ENCODE data around the gene PPP2R1B.

PPP2R1B gene

DNA sequence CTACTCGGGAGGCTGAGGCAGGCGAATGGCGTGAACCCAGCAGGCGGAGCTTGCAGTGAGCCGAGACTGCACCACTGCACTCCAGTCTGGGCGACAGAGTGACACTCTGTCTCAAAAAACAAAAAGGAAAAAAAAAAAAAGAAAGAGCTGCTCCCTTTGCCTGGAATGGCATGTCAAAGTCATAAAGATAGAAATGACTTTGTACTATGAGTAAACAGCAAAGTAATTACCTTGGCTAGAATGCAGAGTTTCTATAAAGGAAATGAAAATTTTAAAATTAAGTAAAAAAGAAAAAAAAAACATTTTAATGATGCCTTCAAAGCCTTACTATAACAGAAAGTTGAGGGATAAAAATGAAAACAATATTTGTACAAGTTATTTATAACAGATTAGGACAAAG lies 10.1 kb downstream of the PPP2R1B start:
- TF ChIP-seq, protein P1, sequence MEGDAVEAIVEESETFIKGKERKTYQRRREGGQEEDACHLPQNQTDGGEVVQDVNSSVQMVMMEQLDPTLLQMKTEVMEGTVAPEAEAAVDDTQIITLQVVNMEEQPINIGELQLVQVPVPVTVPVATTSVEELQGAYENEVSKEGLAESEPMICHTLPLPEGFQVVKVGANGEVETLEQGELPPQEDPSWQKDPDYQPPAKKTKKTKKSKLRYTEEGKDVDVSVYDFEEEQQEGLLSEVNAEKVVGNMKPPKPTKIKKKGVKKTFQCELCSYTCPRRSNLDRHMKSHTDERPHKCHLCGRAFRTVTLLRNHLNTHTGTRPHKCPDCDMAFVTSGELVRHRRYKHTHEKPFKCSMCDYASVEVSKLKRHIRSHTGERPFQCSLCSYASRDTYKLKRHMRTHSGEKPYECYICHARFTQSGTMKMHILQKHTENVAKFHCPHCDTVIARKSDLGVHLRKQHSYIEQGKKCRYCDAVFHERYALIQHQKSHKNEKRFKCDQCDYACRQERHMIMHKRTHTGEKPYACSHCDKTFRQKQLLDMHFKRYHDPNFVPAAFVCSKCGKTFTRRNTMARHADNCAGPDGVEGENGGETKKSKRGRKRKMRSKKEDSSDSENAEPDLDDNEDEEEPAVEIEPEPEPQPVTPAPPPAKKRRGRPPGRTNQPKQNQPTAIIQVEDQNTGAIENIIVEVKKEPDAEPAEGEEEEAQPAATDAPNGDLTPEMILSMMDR (IDR thresholded peaks at IDR 0.05; ENCODE audit: low read depth, low read length) = no peak
- DNase-seq (ENCODE audit: low read depth in 2 of 2) = no peak
- H3K4me3 ChIP-seq (replicated peaks in 1 of 2; ENCODE audit: low read depth in 2 of 2, low read length in 2 of 2) = no peak overlapping the region

- TF ChIP-seq, protein P1 (IDR thresholded peaks at IDR 0.05; ENCODE audit: low read depth, low read length) = no peak
- DNase-seq (ENCODE audit: low read depth in 2 of 2) = no peak
Observed at GRCh38 chr11:111749646-111750045, 16.5 kb downstream of the PPP2R1B start.

GRCh38 chr11:111748035-111748804 lies 18.0 kb downstream of the PPP2R1B start:
- no peak for DNase-seq (ENCODE audit: low read depth in 2 of 2)
- TF ChIP-seq, protein P1 (IDR thresholded peaks at IDR 0.05; ENCODE audit: low read depth, low read length) = no peak
- H3K4me3 ChIP-seq (replicated peaks in 1 of 2; ENCODE audit: low read depth in 2 of 2, low read length in 2 of 2) = no peak overlapping the region

More at GRCh38 chr11:111749646-111750045, 16.5 kb downstream of the PPP2R1B start:
- H3K4me3 ChIP-seq (replicated peaks in 1 of 2; ENCODE audit: low read depth in 2 of 2, low read length in 2 of 2) = no peak overlapping the region

GRCh38 chr11:111745719-111746504 lies 20.3 kb downstream of the PPP2R1B start:
- TF ChIP-seq, protein P1 (IDR thresholded peaks at IDR 0.05; ENCODE audit: low read depth, low read length) = no peak
- peak; percentile 61 to 68 for DNase-seq (ENCODE audit: low read depth in 2 of 2)
- no peak overlapping the region for H3K4me3 ChIP-seq (replicated peaks in 1 of 2; ENCODE audit: low read depth in 2 of 2, low read length in 2 of 2)

GRCh38 chr11:111743700-111744099 lies 22.5 kb downstream of the PPP2R1B start:
- TF ChIP-seq, protein P1 (IDR thresholded peaks at IDR 0.05; ENCODE audit: low read depth, low read length) = no peak
- DNase-seq (ENCODE audit: low read depth in 2 of 2) = no peak
- no peak overlapping the region for H3K4me3 ChIP-seq (replicated peaks in 1 of 2; ENCODE audit: low read depth in 2 of 2, low read length in 2 of 2)

DNA sequence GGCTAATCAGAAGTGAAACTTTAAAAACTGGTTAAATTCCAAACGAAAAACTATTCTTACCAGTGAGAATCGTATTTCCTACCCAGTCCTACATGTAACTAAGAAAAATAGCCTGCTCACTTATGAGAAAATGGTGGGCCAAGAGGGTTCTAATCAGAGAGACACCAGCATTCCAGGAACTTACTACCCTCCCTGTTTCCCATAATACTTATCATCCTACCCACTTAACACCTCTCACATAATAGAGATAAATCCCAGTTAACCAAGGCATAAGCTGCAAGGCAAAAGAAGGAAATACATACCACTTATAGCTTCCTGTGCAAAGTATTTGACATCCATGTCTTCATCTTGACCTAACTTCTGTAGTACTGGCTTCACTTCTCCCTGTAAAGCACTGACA lies 24.4 kb downstream of the PPP2R1B start:
- no peak overlapping the region for H3K4me3 ChIP-seq (replicated peaks in 1 of 2; ENCODE audit: low read depth in 2 of 2, low read length in 2 of 2)
- TF ChIP-seq, protein P1 (IDR thresholded peaks at IDR 0.05; ENCODE audit: low read depth, low read length) = no peak
- no peak for DNase-seq (ENCODE audit: low read depth in 2 of 2)

All from cardiac fibroblast (primary cell).